K562 (cell line): ENCODE data around the gene SRPK1. TPM values are rescaled to one million over a fixed set of nuclear protein-coding genes. Genes with fewer than 3 reads are reported as not detected.

Source experiments
- ATAC-seq: fragments of 200-7000 bp; cut with Tn5 transposase; 3 replicates; pipeline ENCODE4 v1.9.1; 2020; ENCODE audit warnings: moderate library complexity
- BruUV-seq: library from RNA; stranded (reverse); fragments of 400-500 nt; replicated peaks from 2 replicates; lab custom pipeline; 2021; lab: Mats Ljungman, UMichigan
- CTCF ChIA-PET: fragments of 300-600 bp; formaldehyde crosslinking; extraction: SDS; loops from one replicate; lab custom pipeline; 2021; ENCODE audit warnings: low intra/inter-chr PET ratio; lab: Yijun Ruan, JAX
- POLR2A ChIA-PET: fragments of 300-600, 350-650 bp; sonication (Branson Sonifier 250); formaldehyde crosslinking; extraction: SDS; loops from one replicate; lab custom pipeline; 2021; ENCODE audit warnings: antibody characterized with exemption, inconsistent platforms; lab: Yijun Ruan, JAX
- DNase-seq, 4 experiments: peaks; one replicate each; pipeline versions ENCODE4 v3.0.0 to v3.0.0-alpha.2; 2011 to 2018; ENCODE audit warnings: low spot score in 3 of 4, mixed read lengths in 3 of 4; ENCODE audit errors: extremely low read depth in 1 of 4
- FAIRE-seq: peaks from 2 replicates; lab custom pipeline; 2011; peaks lifted over from hg19 to GRCh38; lab: Jason Lieb, UNC
- H2AFZ ChIP-seq: 2 replicates; pipeline ENCODE4 v1.6.0; 2011; ENCODE audit warnings: low read depth, low read length, control low read depth, inconsistent platforms
- H3K27ac ChIP-seq: fragments of 200-600 bp; 3 replicates; pipeline ENCODE4 v1.8.0; 2011; ENCODE audit warnings: low read depth, mild to moderate bottlenecking, control low read depth, inconsistent platforms, low read length, moderate library complexity, mixed read lengths; ENCODE audit errors: extremely low read depth
- H3K27me3 ChIP-seq, 2 experiments: fragments of 300-600 bp in 1 of 2; 2 replicates in 1 of 2; 3 replicates in 1 of 2; pipeline versions ENCODE4 v1.6.0 to v1.8.0; 2011; ENCODE audit warnings: inconsistent platforms in 2 of 2, low read length in 2 of 2, mild to moderate bottlenecking in 1 of 2, mixed read lengths in 1 of 2, moderate library complexity in 1 of 2; ENCODE audit not compliant: control insufficient read depth in 2 of 2, insufficient read depth in 2 of 2
- H3K36me3 ChIP-seq: fragments of 300-600 bp; 3 replicates; pipeline ENCODE4 v1.8.0; 2011; ENCODE audit warnings: mild to moderate bottlenecking, low read length, inconsistent platforms; ENCODE audit not compliant: control insufficient read depth, insufficient read depth
- H3K4me1 ChIP-seq, 2 experiments: fragments of 200-600 bp in 1 of 2; replicated peaks in 1 of 2; 2 replicates in 1 of 2; 3 replicates in 1 of 2; pipeline versions ENCODE4 v1.5.1 to v1.8.0; 2011; ENCODE audit warnings: inconsistent platforms in 2 of 2, low read length in 2 of 2, mild to moderate bottlenecking in 1 of 2, mixed read lengths in 1 of 2, moderate library complexity in 1 of 2; ENCODE audit not compliant: control insufficient read depth in 2 of 2, insufficient read depth in 2 of 2
- H3K4me2 ChIP-seq: 2 replicates; pipeline ENCODE4 v1.6.1; 2011; ENCODE audit warnings: low read length, control low read depth, inconsistent platforms, mixed read lengths; ENCODE audit not compliant: insufficient read depth
- H3K4me3 ChIP-seq: fragments of 200-600 bp; sonication (generic), shearing (Covaris generic); 2 replicates; pipeline ENCODE4 v1.5.1; 2016; ENCODE audit warnings: control low read depth, inconsistent platforms
- H3K79me2 ChIP-seq: fragments of 200-600 bp; 3 replicates; pipeline ENCODE4 v1.8.0; 2011; ENCODE audit warnings: low read length, inconsistent platforms; ENCODE audit not compliant: control insufficient read depth, insufficient read depth
- H3K9ac ChIP-seq, 2 experiments: 2 replicates each; pipeline versions ENCODE4 v1.6.0 to v1.6.1; 2011; ENCODE audit warnings: low read depth in 2 of 2, low read length in 2 of 2, control low read depth in 1 of 2, inconsistent platforms in 1 of 2, mild to moderate bottlenecking in 1 of 2, mixed read lengths in 1 of 2; ENCODE audit not compliant: insufficient read depth in 1 of 2
- H3K9me1 ChIP-seq: one replicate; pipeline ENCODE4 v1.6.0; 2011; ENCODE audit warnings: inconsistent platforms, mild to moderate bottlenecking, low read length, moderate library complexity; ENCODE audit not compliant: control insufficient read depth, insufficient read depth
- H3K9me3 ChIP-seq: replicated peaks from 2 replicates; pipeline ENCODE4 v1.5.1; 2011; ENCODE audit warnings: low read depth, low read length, inconsistent platforms; ENCODE audit not compliant: control insufficient read depth, insufficient read depth
- H4K20me1 ChIP-seq: replicated peaks from 2 replicates; pipeline ENCODE4 v1.6.1; 2011; ENCODE audit warnings: low read length, inconsistent platforms, mixed read lengths; ENCODE audit not compliant: control insufficient read depth, insufficient read depth
- CBFA2T3 ChIP-seq: fragments of 450-650 bp; IDR thresholded peaks from 2 replicates; pipeline ENCODE4 v1.6.1; 2017
- CBX3 ChIP-seq, 2 experiments: IDR thresholded peaks; 1 replicate in 1 of 2; 2 replicates in 1 of 2; pipeline ENCODE4 v1.6.1; 2012; ENCODE audit warnings: inconsistent platforms in 2 of 2, low read length in 2 of 2, borderline replicate concordance in 1 of 2, control low read depth in 1 of 2
- CREM ChIP-seq: IDR thresholded peaks from 2 replicates; pipeline ENCODE4 v1.6.1; 2014; ENCODE audit warnings: antibody characterized with exemption, low read depth
- TAF7 ChIP-seq: fragments of 450-650 bp; IDR thresholded peaks from 2 replicates; pipeline ENCODE4 v1.6.1; 2016; ENCODE audit warnings: missing genetic modification characterization, missing compliant biosample characterization
- TRIM24 ChIP-seq, 2 experiments: fragments of 450-650 bp; IDR thresholded peaks; 2 replicates each; pipeline ENCODE4 v1.6.1; 2016
- TRIM28 ChIP-seq: fragments of 450-650 bp; IDR thresholded peaks from 2 replicates; pipeline ENCODE4 v1.6.1; 2017
- ZFP36 ChIP-seq: fragments of 150-350 bp; IDR thresholded peaks from 2 replicates; pipeline ENCODE4 v1.6.1; 2018; ENCODE audit warnings: low read length, low read depth; ENCODE audit not compliant: partially characterized antibody
- ZNF431 ChIP-seq: sonication (generic); formaldehyde crosslinking; IDR thresholded peaks from 2 replicates; pipeline ENCODE4 v1.8.0; 2022; ENCODE audit warnings: mild to moderate bottlenecking, missing genetic modification reagents
- WGBS: fragments of 100-300 bp; shearing (Covaris generic); methylation state at CpG from one replicate; pipeline ENCODE4 v1.1.6; 2016; ENCODE audit warnings: low coverage, mixed read lengths; ENCODE audit not compliant: insufficient coverage; ENCODE audit errors: missing lambda C conversion rate; 5-methylcytosine and 5-hydroxymethylcytosine counted together
- in situ Hi-C: fragments of 300-500 bp; cut with MboI; formaldehyde crosslinking; loops from 4 replicates; pipeline ENCODE4 v1.15.0; 2018; ENCODE audit warnings: inconsistent platforms, mixed read lengths
- intact Hi-C: fragments of 100-400 bp; cut with micrococcal nuclease; formaldehyde crosslinking; loops from 2 replicates; pipeline ENCODE4 v1.14.2; 2022
- polyA plus RNA-seq, 8 experiments: library from polyadenylated mRNA; depleted of rRNA in 4 of 8; stranded (reverse) in 5 of 8; unstranded in 3 of 8; fragments of >200 nt; fragmentation: Nextera tagmentation in 2 of 8; fragmentation: Illumina TruSeq in 1 of 8; extraction: Ambion mirVana in 2 of 8; extraction: Trizol in 1 of 8; gene quantifications; 2 replicates each; pipeline versions ENCODE4 v1.2.1 to v1.2.3, GENCODE V29; 2011 to 2014; ENCODE audit warnings: inconsistent platforms in 1 of 8, missing spikeins in 1 of 8
- total RNA-seq, 7 experiments: library from RNA; depleted of rRNA in 6 of 7; stranded (reverse); fragments of >200 nt in 6 of 7; fragmentation: Illumina TruSeq in 2 of 7; extraction: Trizol in 2 of 7; gene quantifications; 2 replicates each; pipeline versions ENCODE4 v1.2.1 to v1.2.3, GENCODE V29; 2011 to 2021; ENCODE audit warnings: low replicate concordance in 1 of 7

Gene SRPK1
- total and polyA plus RNA-seq, 9 of the 15 experiments (the other 6 are each of a cell fraction or from before 2014, with no cell fraction given), result 99.6 to 185 (median 159) TPM

DNA sequence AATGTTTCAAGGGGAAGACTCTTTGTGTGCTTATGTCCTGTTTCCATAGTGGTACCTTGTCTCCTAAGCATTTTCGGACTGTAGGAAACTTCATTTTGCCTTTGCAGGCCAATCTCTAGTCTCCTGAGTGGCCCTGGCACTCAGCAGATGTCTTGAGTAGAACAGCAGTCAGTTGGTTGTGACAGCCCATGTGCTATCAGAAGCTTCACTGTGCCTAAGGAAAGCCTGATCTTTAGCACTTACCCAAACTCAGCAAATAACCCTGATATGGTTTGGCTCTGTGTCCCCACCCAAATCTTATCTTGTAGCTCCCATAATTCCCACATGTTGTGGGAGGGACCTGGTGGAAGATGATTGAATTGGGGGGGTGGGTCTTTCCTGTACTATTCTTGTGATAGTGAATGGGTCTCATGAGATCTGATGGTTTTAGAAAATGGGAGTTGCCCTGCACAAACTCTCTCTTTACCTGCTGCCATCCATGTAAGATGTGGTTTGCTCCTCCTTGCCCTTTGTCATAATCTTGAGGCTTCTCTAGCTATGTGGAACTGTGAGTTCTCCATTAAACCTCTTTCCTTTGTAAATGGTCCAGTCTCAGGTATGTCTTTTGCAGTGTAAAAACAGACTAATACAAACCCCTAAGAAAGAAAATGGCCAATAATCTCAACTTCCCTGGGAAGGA is 15.9 kb upstream of the SRPK1 start:
- intact Hi-C loops, result no loop called here
- 32% methylated on average over 1 of the region's 1 CpG for WGBS
- ChIA-PET POLR2A (interaction anchor here (0.5 to 1.5 kb wide), 4 partner anchors 10 to 441 kb away, joined by 3 to 5 read pairs (median 4); no protein-coding TSS in a partner anchor), CTCF (no interaction called here)
- ATAC-seq, result no peak
- no peaks in the 10 kb centered on the region for H3K4me1 ChIP-seq
- no peak overlapping the region for H3K4me3 ChIP-seq
- no peaks in the 10 kb centered on the region for H4K20me1 ChIP-seq
- no TSS peak for BruUV-seq
- in situ Hi-C loops, result no loop called here
- peaks cover 3% of the 10 kb centered on the region; the same call in 1 of the 2 replicates for H3K9me3 ChIP-seq
- H3K27ac ChIP-seq, result no peak overlapping the region
- H3K4me2 ChIP-seq, result no peak overlapping the region
- no peak for DNase-seq
- TF ChIP-seq TRIM24 (IDR thresholded peaks at IDR 0.05) (peak in 1 of 2 experiments; percentile 37; a peak in 1 of 4 replicates), TRIM28 (0 out of 2 replicates have a peak, but pooled peaks have one; percentile 23), CBFA2T3 (0 out of 2 replicates have a peak, but pooled peaks have one; percentile 12), ZNF431 (peak; percentile 99), CREM (no peak), ZFP36 (peak; percentile 46), TAF7 (no peak), CBX3 (IDR thresholded peaks at IDR 0.05; ENCODE audit: borderline replicate concordance in 1 of 2, low read length in 2 of 2) (peak in 1 of 2 experiments; percentile 59; a peak in 1 of 3 replicates)
- H3K9ac ChIP-seq, result no peak overlapping the region
- H2AFZ ChIP-seq, result no peak overlapping the region
- H3K27me3 ChIP-seq, result no peaks in the 10 kb centered on the region
- H3K79me2 ChIP-seq, result no peaks in the 10 kb centered on the region
- no peaks in the 10 kb centered on the region for H3K36me3 ChIP-seq
- H3K9me1 ChIP-seq, result no peaks in the 10 kb centered on the region
- FAIRE-seq, result no peak
